Omental fat pad (tissue), 4 donors: ENCODE measurements around the gene MBP. TPM values are rescaled to one million over a fixed set of nuclear protein-coding genes. Genes with fewer than 3 reads are reported as not detected.

Experiments used
- ATAC-seq: fragments of 150-250 bp; one replicate; pipeline ENCODE4 v1.9.1; 2016; ENCODE audit warnings: mild to moderate bottlenecking, moderate library complexity; ENCODE audit not compliant: low FRiP score
- DNase-seq: peaks from one replicate; pipeline ENCODE4 v3.0.0-alpha.2; 2019; ENCODE audit warnings: low spot score
- CTCF ChIP-seq, 3 donors: fragments of 450-650 bp; IDR thresholded peaks; one replicate each; pipeline ENCODE4 v1.5.1; 2016 to 2017; ENCODE audit warnings: antibody characterized with exemption in 3 of 3, mild to moderate bottlenecking in 3 of 3, moderate library complexity in 2 of 3
- total RNA-seq, 4 donors: library from RNA; depleted of rRNA; stranded (reverse); fragments of >200 nt; gene quantifications; one replicate each; pipeline ENCODE4 v1.1.0, GENCODE V29; 2016

Gene MBP
- total RNA-seq, 4 donors from 2014 or later, result 27.4 to 50.9 (median 36.0) TPM

GRCh38 chr18:77135339-77136075, 2.9 kb upstream of the MBP start:
- no peak for TF ChIP-seq CTCF (IDR thresholded peaks at IDR 0.05)
- ATAC-seq, result no peak
- no peak for DNase-seq

- DNase-seq (no peak), ATAC-seq (no peak)
- no peak for TF ChIP-seq CTCF (IDR thresholded peaks at IDR 0.05)
Observed at GRCh38 chr18:77134611-77135010, 2.0 kb upstream of the MBP start.

- DNase-seq (no peak), ATAC-seq (no peak)
- TF ChIP-seq CTCF (IDR thresholded peaks at IDR 0.05), result no peak
Observed at GRCh38 chr18:77133835-77134496, 1.4 kb upstream of the MBP start.

- no peak for TF ChIP-seq CTCF (IDR thresholded peaks at IDR 0.05)
- ATAC-seq (peak; percentile 29), DNase-seq (no peak)
Observed at GRCh38 chr18:77133051-77133834, 660 bp upstream of the MBP start.

- DNase-seq, result no peak
- no peak for TF ChIP-seq CTCF (IDR thresholded peaks at IDR 0.05)
- ATAC-seq, result peak; percentile 43
Observed at GRCh38 chr18:77131652-77132368, 773 bp downstream of the MBP start.

- no peak for ATAC-seq
- no peak for TF ChIP-seq CTCF (IDR thresholded peaks at IDR 0.05)
- DNase-seq, result no peak
Observed at GRCh38 chr18:77131100-77131651, 1.4 kb downstream of the MBP start.
